Omental fat pad (tissue), 4 donors: ENCODE results near the gene CHD1. TPM values are rescaled to one million over a fixed set of nuclear protein-coding genes. Genes with fewer than 3 reads are reported as not detected.

Experiments used
- ATAC-seq: fragments of 150-250 bp; one replicate; pipeline ENCODE4 v1.9.1; 2016; ENCODE audit warnings: mild to moderate bottlenecking, moderate library complexity; ENCODE audit not compliant: low FRiP score
- DNase-seq: peaks from one replicate; pipeline ENCODE4 v3.0.0-alpha.2; 2019; ENCODE audit warnings: low spot score
- CTCF ChIP-seq, 3 donors: fragments of 450-650 bp; IDR thresholded peaks; one replicate each; pipeline ENCODE4 v1.5.1; 2016 to 2017; ENCODE audit warnings: antibody characterized with exemption in 3 of 3, mild to moderate bottlenecking in 3 of 3, moderate library complexity in 2 of 3
- total RNA-seq, 4 donors: library from RNA; depleted of rRNA; stranded (reverse); fragments of >200 nt; gene quantifications; one replicate each; pipeline ENCODE4 v1.1.0, GENCODE V29; 2016

Gene CHD1
- total RNA-seq, 4 donors from 2014 or later, result 44.9 to 194 (median 96.7) TPM

DNA sequence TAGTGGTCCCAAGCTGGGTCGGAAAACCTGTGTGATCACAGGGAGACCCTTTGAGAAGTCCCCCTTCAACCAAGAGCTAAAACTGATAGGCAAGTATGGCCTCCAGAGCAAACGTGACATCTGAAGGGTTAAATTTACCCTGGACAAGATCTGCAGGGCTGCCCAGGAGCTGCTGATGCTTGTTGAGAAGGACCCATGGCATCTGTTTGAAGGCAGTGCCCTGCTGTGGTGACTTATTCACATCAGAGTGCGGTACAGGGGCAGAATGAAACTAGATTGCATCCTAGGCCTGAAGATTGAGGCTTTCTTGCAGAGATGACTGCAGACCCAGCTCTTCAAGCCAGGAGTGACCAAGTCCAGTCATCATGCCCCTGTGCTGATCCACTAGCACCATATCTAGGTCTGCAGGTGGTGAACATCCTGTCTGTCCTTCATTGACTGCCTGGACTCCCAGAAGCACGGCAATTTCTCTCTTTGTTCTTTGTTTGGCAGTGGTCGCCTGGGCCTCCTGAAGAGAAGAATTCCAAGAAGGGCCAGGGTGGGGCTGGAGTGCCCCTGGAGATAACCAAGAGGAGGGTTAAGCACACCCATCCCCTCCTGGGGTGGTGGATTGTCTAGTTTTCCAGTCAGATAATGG lies 25.7 kb upstream of the CHD1 start:
- no peak for TF ChIP-seq CTCF (IDR thresholded peaks at IDR 0.05)
- DNase-seq (no peak), ATAC-seq (no peak)

DNA sequence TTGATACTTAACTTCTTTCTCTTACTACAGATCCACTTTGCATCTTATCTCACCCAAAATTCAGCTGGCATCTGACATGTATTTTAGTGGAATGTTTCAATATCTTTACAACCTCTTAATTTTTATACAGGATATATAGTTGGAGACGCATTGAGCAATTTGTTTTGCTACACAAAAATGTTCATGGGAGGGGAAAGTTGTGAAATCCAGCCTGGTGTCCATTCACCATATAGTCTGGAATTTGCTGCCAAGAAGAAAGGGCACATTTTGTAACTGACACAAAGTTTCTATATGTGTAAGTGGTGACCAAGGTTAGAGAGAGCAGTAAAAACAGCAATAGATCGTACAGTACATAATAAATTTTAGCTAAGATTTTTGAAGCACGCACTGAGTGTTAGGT lies 14.0 kb upstream of the CHD1 start:
- TF ChIP-seq CTCF (IDR thresholded peaks at IDR 0.05), result no peak
- DNase-seq (no peak), ATAC-seq (no peak)

- DNase-seq (no peak), ATAC-seq (no peak)
- no peak for TF ChIP-seq CTCF (IDR thresholded peaks at IDR 0.05)
Measured at GRCh38 chr5:98941131-98941883, 12.5 kb upstream of the CHD1 start.

GRCh38 chr5:98940581-98940980 lies 11.8 kb upstream of the CHD1 start:
- no peak for TF ChIP-seq CTCF (IDR thresholded peaks at IDR 0.05)
- ATAC-seq (no peak), DNase-seq (no peak)

DNA sequence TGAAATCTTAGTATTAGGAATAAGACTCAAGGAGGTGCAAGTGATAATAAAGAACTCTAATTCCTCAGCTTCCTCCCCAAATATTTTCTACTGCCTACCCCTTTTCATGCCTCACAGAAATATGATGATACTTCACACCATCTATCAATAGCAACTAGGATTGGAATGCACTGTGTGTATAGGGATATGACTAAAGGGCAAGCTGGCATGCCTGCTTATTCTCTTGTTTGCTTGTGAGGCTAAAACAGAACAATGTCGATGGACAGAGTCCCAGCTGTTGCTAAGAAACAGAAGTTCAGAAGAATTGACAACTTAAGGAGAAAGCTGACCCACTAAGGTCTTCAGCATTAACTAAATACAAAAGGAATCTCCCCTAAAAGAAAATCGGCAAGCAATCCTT lies 9.7 kb upstream of the CHD1 start:
- no peak for ATAC-seq
- no peak for DNase-seq
- TF ChIP-seq CTCF (IDR thresholded peaks at IDR 0.05), result no peak

GRCh38 chr5:98936948-98937715 lies 8.3 kb upstream of the CHD1 start:
- no peak for ATAC-seq
- DNase-seq, result no peak

More at GRCh38 chr5:98936948-98937715, 8.3 kb upstream of the CHD1 start:
- no peak for TF ChIP-seq CTCF (IDR thresholded peaks at IDR 0.05)
